Psoas muscle (tissue), 8 donors: ENCODE results near the gene CCDC3. TPM values are rescaled to one million over a fixed set of nuclear protein-coding genes. Genes with fewer than 3 reads are reported as not detected.

Source experiments
- ATAC-seq, 4 donors: fragments of 200-7000 bp; cut with Tn5 transposase; one replicate each; pipeline ENCODE4 v1.9.1; 2020; ENCODE audit warnings: moderate library complexity in 3 of 4, mild to moderate bottlenecking in 2 of 4
- DNase-seq, 2 donors: peaks; one replicate each; pipeline ENCODE4 v3.0.0-alpha.2; 2020
- H3K27ac ChIP-seq: fragments of 200-600 bp; one replicate; pipeline ENCODE4 v1.8.0; 2022
- H3K27me3 ChIP-seq, 3 donors: fragments of 200-600 bp in 1 of 3; one replicate each; pipeline versions ENCODE4 v1.6.1 to v1.8.0; 2013 to 2022; ENCODE audit warnings: low read length in 2 of 3, mild to moderate bottlenecking in 2 of 3, moderate library complexity in 1 of 3; ENCODE audit not compliant: insufficient read depth in 3 of 3
- H3K36me3 ChIP-seq, 2 donors: fragments of 200-600 bp in 1 of 2; one replicate each; pipeline versions ENCODE4 v1.6.1 to v1.8.0; 2013 to 2022; ENCODE audit warnings: low read depth in 1 of 2, mild to moderate bottlenecking in 1 of 2, moderate library complexity in 1 of 2; ENCODE audit not compliant: insufficient read depth in 1 of 2
- H3K4me1 ChIP-seq: fragments of 200-600 bp; one replicate; pipeline ENCODE4 v1.8.0; 2022
- H3K4me3 ChIP-seq: fragments of 200-600 bp; one replicate; pipeline ENCODE4 v1.8.0; 2022; ENCODE audit warnings: mild to moderate bottlenecking
- H3K9me3 ChIP-seq: fragments of 200-600 bp; one replicate; pipeline ENCODE4 v1.8.0; 2022
- CTCF ChIP-seq: fragments of 200-600 bp; IDR thresholded peaks from one replicate; pipeline ENCODE4 v1.8.0; 2022; ENCODE audit warnings: antibody characterized with exemption
- WGBS, 3 donors: extraction: QIAGEN DNeasy Blood & Tissue Kit; methylation state at CpG; one replicate each; pipeline versions ENCODE4 v1.1.6 to v1.1.7; 2013; 5-methylcytosine and 5-hydroxymethylcytosine counted together
- intact Hi-C, 2 donors: fragments of 100-400 bp; cut with DNase I; formaldehyde crosslinking; loops; one replicate each; pipeline versions ENCODE4 v1.11.0 to v1.14.2; 2022
- polyA plus RNA-seq, 3 donors: library from polyadenylated mRNA; stranded (reverse); fragments of 200-250 nt; gene quantifications; one replicate each; pipeline ENCODE4 v1.2.3, GENCODE V29; 2013
- total RNA-seq, 4 donors: library from RNA; stranded (reverse); fragmentation: NEBNext Ultra II Directional in 2 of 4; extraction: Animal tissue kit (Norgen Biotek cat#: 25700) in 2 of 4; gene quantifications; one replicate each; pipeline versions ENCODE4 v1.2.1 to v1.2.4, GENCODE V29; 2021 to 2023
- donor health status: healthy with polysubstance abuse.
- donor health status: DM: no; HTN: no; CAD: no; lungs with moderate emphysema.
- donor health status: Bipolar disorder and iron deficiency.
- donor health status: healthy.
- donor health status: DM: yes; HTN: yes; CAD: no.
- donor health status: DM: no; HTN: no; CAD: no.
- donor health status: DM: no; HTN: no; CAD: no.
- donor health status: DM: yes; HTN: yes; CAD: no.

The CCDC3 gene
- total and polyA plus RNA-seq, 7 donors = 1.7 to 54.2 (median 6.2) TPM

GRCh38 chr10:13023754-13024153 lies 22.2 kb upstream of the CCDC3 start:
- no peak overlapping the region for H3K27ac ChIP-seq
- no peak for TF ChIP-seq CTCF
- H3K4me1 ChIP-seq = no peaks in the 10 kb centered on the region
- H3K27me3 ChIP-seq = peaks cover 0 to 2% (median 0%) of the 10 kb centered on the region in 3 donors
- peaks cover 12% of the 10 kb centered on the region for H3K9me3 ChIP-seq
- H3K4me3 ChIP-seq = no peak overlapping the region
- 72 to 77% (median 75%) methylated on average over 2 of the region's 2 CpGs for WGBS, 3 donors
- H3K36me3 ChIP-seq = no peaks in the 10 kb centered on the region
- ATAC-seq (no peak), DNase-seq (no peak)
- intact Hi-C loops = no loop called here

DNA sequence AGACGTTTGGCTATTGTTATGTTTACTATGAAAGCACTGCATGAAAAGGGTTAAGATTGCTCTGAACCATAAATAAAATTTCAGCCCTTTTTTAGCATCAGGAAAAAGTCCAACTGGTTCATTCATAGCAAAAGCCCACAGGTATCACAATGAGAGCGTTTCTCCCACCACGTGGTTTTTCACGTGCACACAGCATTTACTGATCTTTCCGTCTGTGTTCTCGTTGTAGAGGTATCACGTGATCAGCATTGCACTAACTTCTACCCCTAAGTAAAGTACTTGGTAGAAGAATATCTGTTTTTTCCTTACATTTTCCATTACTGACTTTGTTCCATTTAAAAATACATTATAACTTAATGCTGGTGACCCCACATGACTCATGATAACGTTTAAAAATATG lies 17.8 kb upstream of the CCDC3 start:
- ATAC-seq (no peak), DNase-seq (no peak)
- WGBS, 3 donors = 64 to 68% (median 68%) methylated on average over 8 of the region's 8 CpGs
- no peak overlapping the region for H3K27ac ChIP-seq
- H3K4me1 ChIP-seq = no peaks in the 10 kb centered on the region
- no peaks in the 10 kb centered on the region for H3K36me3 ChIP-seq
- no peaks in the 10 kb centered on the region for H3K27me3 ChIP-seq
- TF ChIP-seq CTCF = no peak
- intact Hi-C loops = no loop called here
- no peak overlapping the region for H3K4me3 ChIP-seq
- peaks cover 16% of the 10 kb centered on the region for H3K9me3 ChIP-seq

- no peak for ATAC-seq
- H3K4me1 ChIP-seq = no peaks in the 10 kb centered on the region
- TF ChIP-seq CTCF = no peak
- no peaks in the 10 kb centered on the region for H3K36me3 ChIP-seq
- no peak overlapping the region for H3K27ac ChIP-seq
- 54 to 60% (median 60%) methylated on average over 3 of the region's 3 CpGs for WGBS, 3 donors
- no peak for DNase-seq
- intact Hi-C loops = no loop called here
- H3K9me3 ChIP-seq = peaks cover 11% of the 10 kb centered on the region
- H3K27me3 ChIP-seq = no peaks in the 10 kb centered on the region
- H3K4me3 ChIP-seq = no peak overlapping the region
Observed at GRCh38 chr10:13018171-13018570, 16.7 kb upstream of the CCDC3 start.

DNA sequence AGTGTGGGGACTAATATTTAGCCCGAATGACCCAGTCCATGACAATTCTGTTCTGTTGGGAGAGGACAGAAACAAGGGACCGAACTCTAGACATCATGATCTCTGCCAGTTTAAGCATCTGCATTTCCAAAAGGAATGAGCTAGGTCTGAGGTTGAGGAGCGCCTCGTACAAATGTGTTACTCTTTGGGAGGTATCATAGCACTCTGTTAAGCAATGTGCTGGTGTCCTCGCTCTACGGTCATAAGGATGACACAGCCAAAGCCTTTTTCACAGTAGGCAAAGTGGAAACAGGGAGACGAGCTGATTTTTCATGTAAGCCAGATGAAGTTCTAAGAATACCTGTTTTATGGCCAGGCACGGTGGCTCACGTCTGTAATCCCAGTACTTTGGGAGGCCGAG lies 15.4 kb upstream of the CCDC3 start:
- H3K4me3 ChIP-seq = no peak overlapping the region
- no peaks in the 10 kb centered on the region for H3K36me3 ChIP-seq
- ATAC-seq (no peak), DNase-seq (no peak)
- no peaks in the 10 kb centered on the region for H3K27me3 ChIP-seq
- H3K9me3 ChIP-seq = peaks cover 11% of the 10 kb centered on the region
- 85 to 91% (median 88%) methylated on average over 10 of the region's 10 CpGs for WGBS, 3 donors
- H3K4me1 ChIP-seq = no peaks in the 10 kb centered on the region
- no peak for TF ChIP-seq CTCF
- H3K27ac ChIP-seq = no peak overlapping the region
- intact Hi-C loops = no loop called here

- Histone ChIP-seq H3K36me3 (no peaks in the 10 kb centered on the region), H3K27ac (no peak overlapping the region), H3K27me3 (no peaks in the 10 kb centered on the region), H3K4me3 (no peak overlapping the region), H3K9me3 (peaks cover 11% of the 10 kb centered on the region), H3K4me1 (no peaks in the 10 kb centered on the region)
- ATAC-seq (no peak), DNase-seq (no peak)
- intact Hi-C loops = no loop called here
- TF ChIP-seq CTCF = no peak
- WGBS, 3 donors = 30 to 40% (median 39%) methylated on average over 5 of the region's 5 CpGs
Observed at GRCh38 chr10:13016426-13016825, 14.9 kb upstream of the CCDC3 start.
